OCI-LY3 (cell line): Measurements from ENCODE around the gene CAMK2G.
"Not testable (repeated sequence)": the region's sequence is repeated elsewhere in the genome, so short reads cannot be mapped to it uniquely, and the experiment has no call there.

Source experiments
- H2AFZ ChIP-seq: fragments of 200-600, 300-600 bp; shearing (Covaris generic); 2 replicates; pipeline ENCODE4 v1.6.0; 2014; ENCODE audit warnings: antibody characterized with exemption, low read depth, low read length
- H3K27ac ChIP-seq: fragments of 200-600, 300-600 bp; sonication (generic); 2 replicates; pipeline ENCODE4 v1.5.1; 2014; ENCODE audit warnings: mild to moderate bottlenecking, low read length, moderate library complexity, mixed read lengths
- H3K27me3 ChIP-seq: fragments of 200-600, 300-600 bp; sonication (generic); 2 replicates; pipeline ENCODE4 v1.6.1; 2014; ENCODE audit warnings: low read depth, low read length, mixed read lengths
- H3K36me3 ChIP-seq: fragments of 200-600, 300-600 bp; sonication (generic); replicated peaks from 2 replicates; pipeline ENCODE3; 2014; ENCODE audit warnings: low read depth, low read length, mixed read lengths
- H3K4me1 ChIP-seq: fragments of 300-600, 200-600 bp; sonication (generic); 2 replicates; pipeline ENCODE4 v1.6.1; 2014; ENCODE audit warnings: low read length, mixed read lengths
- H3K4me2 ChIP-seq: fragments of 200-600, 300-600 bp; sonication (generic); 2 replicates; pipeline ENCODE4 v1.6.1; 2014; ENCODE audit warnings: low read length, mixed read lengths
- H3K4me3 ChIP-seq: fragments of 300-600, 200-600 bp; sonication (generic); 2 replicates; pipeline ENCODE4 v1.5.1; 2014; ENCODE audit warnings: antibody characterized with exemption, mild to moderate bottlenecking, low read length, moderate library complexity
- H3K79me2 ChIP-seq: fragments of 300-600, 200-600 bp; shearing (Covaris generic); 2 replicates; pipeline ENCODE4 v1.6.1; 2014; ENCODE audit warnings: mild to moderate bottlenecking, low read length, mixed read lengths
- H3K9ac ChIP-seq: fragments of 300-600, 200-600 bp; shearing (Covaris generic); 2 replicates; pipeline ENCODE4 v1.6.0; 2014; ENCODE audit warnings: mild to moderate bottlenecking, low read length, moderate library complexity
- H3K9me3 ChIP-seq: fragments of 200-600, 300-600 bp; shearing (Covaris generic); 2 replicates; pipeline ENCODE4 v1.6.1; 2014; ENCODE audit warnings: low read length, mixed read lengths; ENCODE audit not compliant: insufficient read depth
- H4K20me1 ChIP-seq: fragments of 200-600, 300-600 bp; sonication (generic); 2 replicates; pipeline ENCODE4 v1.6.1; 2016; ENCODE audit warnings: low read length, mixed read lengths; ENCODE audit not compliant: insufficient read depth
- EZH2phosphoT487 ChIP-seq: fragments of 200-600 bp; shearing (Covaris generic); IDR thresholded peaks from 2 replicates; pipeline ENCODE4 v1.6.1; 2018; ENCODE audit warnings: antibody characterized with exemption, mixed run types, low read depth
- TF ChIP-seq, protein P1 (sequence below): fragments of 200-600, 300-600 bp; sonication (generic); IDR thresholded peaks from 2 replicates; pipeline ENCODE4 v1.5.1; 2014; ENCODE audit warnings: antibody characterized with exemption, low read length, low read depth

CAMK2G gene

GRCh38 chr10:73836427-73836980 lies 37.9 kb downstream of the CAMK2G start:
- TF ChIP-seq, protein P1, sequence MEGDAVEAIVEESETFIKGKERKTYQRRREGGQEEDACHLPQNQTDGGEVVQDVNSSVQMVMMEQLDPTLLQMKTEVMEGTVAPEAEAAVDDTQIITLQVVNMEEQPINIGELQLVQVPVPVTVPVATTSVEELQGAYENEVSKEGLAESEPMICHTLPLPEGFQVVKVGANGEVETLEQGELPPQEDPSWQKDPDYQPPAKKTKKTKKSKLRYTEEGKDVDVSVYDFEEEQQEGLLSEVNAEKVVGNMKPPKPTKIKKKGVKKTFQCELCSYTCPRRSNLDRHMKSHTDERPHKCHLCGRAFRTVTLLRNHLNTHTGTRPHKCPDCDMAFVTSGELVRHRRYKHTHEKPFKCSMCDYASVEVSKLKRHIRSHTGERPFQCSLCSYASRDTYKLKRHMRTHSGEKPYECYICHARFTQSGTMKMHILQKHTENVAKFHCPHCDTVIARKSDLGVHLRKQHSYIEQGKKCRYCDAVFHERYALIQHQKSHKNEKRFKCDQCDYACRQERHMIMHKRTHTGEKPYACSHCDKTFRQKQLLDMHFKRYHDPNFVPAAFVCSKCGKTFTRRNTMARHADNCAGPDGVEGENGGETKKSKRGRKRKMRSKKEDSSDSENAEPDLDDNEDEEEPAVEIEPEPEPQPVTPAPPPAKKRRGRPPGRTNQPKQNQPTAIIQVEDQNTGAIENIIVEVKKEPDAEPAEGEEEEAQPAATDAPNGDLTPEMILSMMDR = no peak
- TF ChIP-seq EZH2phosphoT487 = no peak
- Histone ChIP-seq H3K4me2 (no peak overlapping the region), H2AFZ (no peak overlapping the region), H3K4me3 (no peak overlapping the region), H3K9ac (no peak overlapping the region), H3K27me3 (no peaks in the 10 kb centered on the region), H3K79me2 (no peaks in the 10 kb centered on the region), H3K9me3 (no peaks in the 10 kb centered on the region), H3K4me1 (no peaks in the 10 kb centered on the region), H3K27ac (no peak overlapping the region), H4K20me1 (no peaks in the 10 kb centered on the region), H3K36me3 (no peaks in the 10 kb centered on the region)

- not testable (repeated sequence) for H3K27ac ChIP-seq, H4K20me1 ChIP-seq, H3K27me3 ChIP-seq, H3K9me3 ChIP-seq, H3K79me2 ChIP-seq, H3K4me2 ChIP-seq, H3K9ac ChIP-seq, H3K4me1 ChIP-seq, H3K4me3 ChIP-seq, H3K36me3 ChIP-seq, H2AFZ ChIP-seq
Measured at GRCh38 chr10:73829090-73829489, 45.3 kb downstream of the CAMK2G start.

DNA sequence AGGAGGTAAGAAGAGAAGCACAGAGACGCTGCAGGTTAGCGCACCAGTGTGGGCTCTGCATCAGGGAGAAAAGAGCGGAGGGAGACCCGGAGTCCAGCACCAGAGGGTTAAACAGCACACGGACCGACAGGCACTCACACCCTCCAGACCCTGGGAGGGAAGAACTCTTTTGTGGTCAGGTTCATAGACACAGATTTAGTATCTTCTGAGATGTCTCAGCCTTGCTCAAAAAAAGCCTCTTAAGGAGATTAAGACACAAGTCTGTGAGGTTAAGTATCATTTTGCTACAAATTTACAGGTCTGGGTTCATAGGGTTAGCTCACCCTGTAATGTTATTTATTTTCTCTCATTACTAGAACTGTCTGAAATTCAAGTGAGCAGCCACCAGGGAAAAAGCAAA lies 46.2 kb downstream of the CAMK2G start:
- no peaks in the 10 kb centered on the region for H3K27me3 ChIP-seq
- no peak for TF ChIP-seq EZH2phosphoT487
- TF ChIP-seq, protein P1 = no peak
- no peaks in the 10 kb centered on the region for H3K36me3 ChIP-seq
- no peak overlapping the region for H3K27ac ChIP-seq
- H3K79me2 ChIP-seq = no peaks in the 10 kb centered on the region
- no peaks in the 10 kb centered on the region for H3K9me3 ChIP-seq
- H3K4me2 ChIP-seq = no peak overlapping the region
- no peaks in the 10 kb centered on the region for H3K4me1 ChIP-seq
- H3K4me3 ChIP-seq = no peak overlapping the region
- no peaks in the 10 kb centered on the region for H4K20me1 ChIP-seq
- H3K9ac ChIP-seq = no peak overlapping the region
- no peak overlapping the region for H2AFZ ChIP-seq

- Histone ChIP-seq H3K27me3 (no peaks in the 10 kb centered on the region), H3K79me2 (no peaks in the 10 kb centered on the region), H3K36me3 (no peaks in the 10 kb centered on the region), H3K27ac (no peak overlapping the region), H4K20me1 (no peaks in the 10 kb centered on the region), H3K4me1 (no peaks in the 10 kb centered on the region), H3K9me3 (no peaks in the 10 kb centered on the region), H3K9ac (no peak overlapping the region), H3K4me2 (no peak overlapping the region), H2AFZ (no peak overlapping the region), H3K4me3 (no peak overlapping the region)
- TF ChIP-seq EZH2phosphoT487 = no peak
- TF ChIP-seq, protein P1 = no peak
Measured at GRCh38 chr10:73827346-73828089, 46.8 kb downstream of the CAMK2G start.
